GM12878 (cell line): ENCODE measurements around the gene SEC24D. TPM values are rescaled to one million over a fixed set of nuclear protein-coding genes. Genes with fewer than 3 reads are reported as not detected.

Experiments used
- ATAC-seq: fragments of 200-7000 bp; cut with Tn5 transposase; 3 replicates; pipeline ENCODE4 v1.9.1; 2020; ENCODE audit warnings: mild to moderate bottlenecking, moderate library complexity
- BruUV-seq: library from RNA; stranded (reverse); fragments of 400-500 nt; replicated peaks from 2 replicates; lab custom pipeline; 2021; lab: Mats Ljungman, UMichigan
- CTCF ChIA-PET: fragments of 300-600 bp; sonication (Branson Sonifier 250); formaldehyde crosslinking; extraction: SDS; loops from one replicate; lab custom pipeline; 2021; ENCODE audit warnings: inconsistent platforms; lab: Yijun Ruan, JAX
- POLR2A ChIA-PET: fragments of 350-600 bp; formaldehyde crosslinking; extraction: SDS; loops from one replicate; lab custom pipeline; 2021; ENCODE audit warnings: inconsistent platforms; lab: Charles Lee
- RAD21 ChIA-PET: fragments of 300-600 bp; sonication (Branson Sonifier 250); formaldehyde crosslinking; loops from one replicate; lab custom pipeline; 2023; ENCODE audit warnings: antibody characterized with exemption; ENCODE audit not compliant: unreplicated experiment; lab: Charles Lee
- SMC1A ChIA-PET: fragments of 300-600 bp; sonication (Branson Sonifier 250); formaldehyde crosslinking; loops from one replicate; lab custom pipeline; 2023; ENCODE audit not compliant: unreplicated experiment, uncharacterized antibody; lab: Charles Lee
- DNase-seq: peaks from one replicate; pipeline ENCODE4 v3.0.0-alpha.2; 2011; ENCODE audit warnings: low read depth, low spot score
- FAIRE-seq: peaks from 3 replicates; lab custom pipeline; 2011; peaks lifted over from hg19 to GRCh38; lab: Jason Lieb, UNC
- H2AFZ ChIP-seq: 2 replicates; pipeline ENCODE4 v1.6.0; 2011; ENCODE audit warnings: low read depth, low read length, control low read depth; ENCODE audit not compliant: control insufficient read depth
- H3K27ac ChIP-seq: 2 replicates; pipeline ENCODE4 v1.5.1; 2011; ENCODE audit warnings: control low read depth; ENCODE audit not compliant: control insufficient read depth, insufficient read depth
- H3K27me3 ChIP-seq, 2 experiments: replicated peaks in 1 of 2; 2 replicates each; pipeline versions ENCODE4 v1.6.0 to v1.6.1; 2011; ENCODE audit warnings: low read length in 1 of 2; ENCODE audit not compliant: control insufficient read depth in 2 of 2, insufficient read depth in 2 of 2
- H3K36me3 ChIP-seq, 2 experiments: 2 replicates each; pipeline ENCODE4 v1.5.1; 2011; ENCODE audit warnings: low read length in 1 of 2; ENCODE audit not compliant: control insufficient read depth in 2 of 2, insufficient read depth in 2 of 2
- H3K4me1 ChIP-seq: 2 replicates; pipeline ENCODE4 v1.6.1; 2011; ENCODE audit warnings: mild to moderate bottlenecking, low read length, moderate library complexity, mixed read lengths; ENCODE audit not compliant: control insufficient read depth, insufficient read depth
- H3K4me2 ChIP-seq: 2 replicates; pipeline ENCODE4 v1.6.0; 2011; ENCODE audit warnings: control low read depth; ENCODE audit not compliant: control insufficient read depth, insufficient read depth
- H3K4me3 ChIP-seq: fragments of 200-600 bp; sonication (generic); 2 replicates; pipeline ENCODE4 v1.5.1; 2016
- H3K79me2 ChIP-seq: 2 replicates; pipeline ENCODE4 v1.6.0; 2011; ENCODE audit warnings: low read length; ENCODE audit not compliant: control insufficient read depth, insufficient read depth
- H3K9ac ChIP-seq: 2 replicates; pipeline ENCODE4 v1.8.0; 2011; ENCODE audit warnings: low read length, control low read depth, mixed read lengths; ENCODE audit not compliant: control insufficient read depth, insufficient read depth
- H3K9me3 ChIP-seq: replicated peaks from 3 replicates; pipeline ENCODE4 v1.5.1; 2011; ENCODE audit warnings: mild to moderate bottlenecking, low read length; ENCODE audit not compliant: control insufficient read depth, insufficient read depth
- H4K20me1 ChIP-seq: 2 replicates; pipeline ENCODE4 v1.6.0; 2011; ENCODE audit not compliant: control insufficient read depth, insufficient read depth
- EZH2 ChIP-seq: IDR thresholded peaks from 2 replicates; pipeline ENCODE4 v1.6.1; 2012; ENCODE audit warnings: low read depth, mild to moderate bottlenecking, control low read depth, inconsistent platforms, low read length, borderline replicate concordance; ENCODE audit not compliant: control insufficient read depth
- IRF3 ChIP-seq: fragments of 450-650 bp; IDR thresholded peaks from 2 replicates; pipeline ENCODE4 v1.6.1; 2014; ENCODE audit warnings: mild to moderate bottlenecking
- MLLT1 ChIP-seq: fragments of 450-650 bp; IDR thresholded peaks from 2 replicates; pipeline ENCODE4 v1.6.1; 2016; ENCODE audit warnings: mild to moderate bottlenecking
- PAX8 ChIP-seq: fragments of 450-650 bp; IDR thresholded peaks from 2 replicates; pipeline ENCODE4 v1.6.1; 2017; ENCODE audit warnings: mild to moderate bottlenecking, moderate library complexity
- RBBP5 ChIP-seq: fragments of 200-600 bp; sonication (generic); conservative IDR thresholded peaks from 2 replicates; pipeline ENCODE4 v1.6.1; 2016
- YBX1 ChIP-seq: fragments of 450-650 bp; IDR thresholded peaks from 2 replicates; pipeline ENCODE4 v1.6.1; 2016; ENCODE audit warnings: antibody characterized with exemption
- WGBS: methylation state at CpG from one replicate; pipeline ENCODE4 v1.1.6; 2016; ENCODE audit warnings: low lambda C conversion rate; ENCODE audit not compliant: insufficient replicate concordance, insufficient coverage; ENCODE audit errors: missing lambda C conversion rate; 5-methylcytosine and 5-hydroxymethylcytosine counted together
- in situ Hi-C: fragments of 300-500 bp; cut with MboI; formaldehyde crosslinking; loops from 9 replicates; pipeline ENCODE4 v1.14.3; 2018; ENCODE audit warnings: mixed read lengths
- intact Hi-C: fragments of 100-400 bp; cut with micrococcal nuclease; formaldehyde crosslinking; loops from one replicate; pipeline ENCODE4 v1.14.2; 2022; ENCODE audit not compliant: unreplicated experiment
- polyA plus RNA-seq, 11 experiments: library from polyadenylated mRNA; depleted of rRNA in 4 of 11; unstranded in 6 of 11; stranded (reverse) in 5 of 11; fragments of >200 nt; fragmentation: Nextera tagmentation in 4 of 11; fragmentation: Illumina TruSeq in 1 of 11; extraction: Ambion mirVana in 4 of 11; extraction: Trizol in 1 of 11; gene quantifications; 1 replicate in 1 of 11; 2 replicates in 10 of 11; pipeline versions ENCODE4 v1.2.1 to v1.2.3, GENCODE V29; 2011 to 2016; ENCODE audit warnings: inconsistent platforms in 2 of 11, missing spikeins in 2 of 11, low read depth in 1 of 11
- total RNA-seq, 4 experiments: library from RNA; depleted of rRNA in 3 of 4; stranded (reverse); fragments of >200 nt in 3 of 4; fragmentation: Illumina TruSeq in 1 of 4; extraction: Trizol in 1 of 4; gene quantifications; 2 replicates each; pipeline versions ENCODE4 v1.2.1 to v1.2.3, GENCODE V29; 2013 to 2021

The SEC24D gene
- total and polyA plus RNA-seq, 10 of the 15 experiments (the other 5 are each of a cell fraction or from before 2014, with no cell fraction given): 12.8 to 61.9 (median 25.6) TPM

- Histone ChIP-seq H3K27ac (no peak overlapping the region), H3K4me1 (no peaks in the 10 kb centered on the region), H3K79me2 (no peaks in the 10 kb centered on the region), H3K4me2 (no peak overlapping the region), H3K9ac (no peak overlapping the region), H3K36me3 (peaks cover 4 to 13% of the 10 kb centered on the region in 2 experiments; a peak in 3 of 4 replicates), H3K4me3 (no peak overlapping the region), H4K20me1 (no peaks in the 10 kb centered on the region), H3K9me3 (no peaks in the 10 kb centered on the region), H3K27me3 (no peaks in the 10 kb centered on the region), H2AFZ (no peak overlapping the region)
- ChIA-PET POLR2A (no interaction called here), RAD21 (no interaction called here), CTCF (interaction anchor here (0.5 to 0.8 kb wide), 2 partner anchors 8 to 72 kb away, joined by 3 to 4 read pairs; no protein-coding TSS in a partner anchor), SMC1A (interaction anchor here (1.2 kb wide), 2 partner anchors 10 to 12 kb away, joined by 5 read pairs; no protein-coding TSS in a partner anchor)
- no TSS peak for BruUV-seq
- ATAC-seq: no peak
- no peak for FAIRE-seq
- in situ Hi-C loops: no loop called here
- 99% methylated on average over 5 of the region's 5 CpGs for WGBS
- DNase-seq: no peak
- intact Hi-C loops: no loop called here
- TF ChIP-seq RBBP5 (no peak), EZH2 (no peak), YBX1 (no peak), MLLT1 (no peak), PAX8 (no peak), IRF3 (no peak)
These were observed 86.5 kb downstream of the SEC24D start for GRCh38 chr4:118749347-118749988.
